HG02798 (cell line): ENCODE measurements around the gene DHRS11.
"Not testable (repeated sequence)": the region's sequence is repeated elsewhere in the genome, so short reads cannot be mapped to it uniquely, and the experiment has no call there.

Experiments used
- ATAC-seq: cut with Tn5 transposase; IDR thresholded peaks from one replicate; pipeline ENCODE4 v1.9.1; 2021; ENCODE audit warnings: mild to moderate bottlenecking; ENCODE audit not compliant: unreplicated experiment, poor library complexity

The DHRS11 gene

DNA sequence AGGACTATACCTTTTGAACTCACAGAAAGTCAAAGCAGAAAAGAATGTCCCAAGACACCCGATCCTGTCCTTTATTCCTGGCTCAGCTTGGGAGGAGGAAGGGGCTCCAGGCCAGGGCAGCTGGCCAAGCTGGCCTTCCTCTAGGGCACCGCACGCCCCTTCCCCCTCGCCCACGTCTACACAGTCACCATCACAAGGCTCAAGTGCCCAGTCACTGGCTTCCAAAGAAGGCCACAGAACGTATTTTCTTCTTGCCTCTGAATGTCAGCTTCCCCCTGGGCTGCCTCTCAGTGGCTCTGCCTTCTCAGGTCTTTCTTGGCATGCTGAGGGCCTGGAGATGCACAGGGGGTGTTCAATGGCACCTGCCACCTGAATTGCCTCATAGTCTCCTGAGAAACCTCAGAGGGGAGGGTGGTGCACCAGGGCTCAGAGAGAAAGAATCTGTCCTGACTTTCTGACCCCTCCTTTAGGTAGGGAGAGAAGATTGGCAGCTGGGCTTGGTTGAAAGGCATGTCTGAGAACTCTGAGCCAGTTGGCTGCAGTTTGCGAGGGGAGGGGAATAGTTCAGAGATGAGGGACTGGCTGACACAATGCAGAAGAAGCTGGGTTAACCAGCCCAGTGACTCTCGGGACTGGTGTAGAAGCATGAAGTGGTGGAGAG is 2.1 kb downstream of the DHRS11 start:
- ATAC-seq = no peak

DNA sequence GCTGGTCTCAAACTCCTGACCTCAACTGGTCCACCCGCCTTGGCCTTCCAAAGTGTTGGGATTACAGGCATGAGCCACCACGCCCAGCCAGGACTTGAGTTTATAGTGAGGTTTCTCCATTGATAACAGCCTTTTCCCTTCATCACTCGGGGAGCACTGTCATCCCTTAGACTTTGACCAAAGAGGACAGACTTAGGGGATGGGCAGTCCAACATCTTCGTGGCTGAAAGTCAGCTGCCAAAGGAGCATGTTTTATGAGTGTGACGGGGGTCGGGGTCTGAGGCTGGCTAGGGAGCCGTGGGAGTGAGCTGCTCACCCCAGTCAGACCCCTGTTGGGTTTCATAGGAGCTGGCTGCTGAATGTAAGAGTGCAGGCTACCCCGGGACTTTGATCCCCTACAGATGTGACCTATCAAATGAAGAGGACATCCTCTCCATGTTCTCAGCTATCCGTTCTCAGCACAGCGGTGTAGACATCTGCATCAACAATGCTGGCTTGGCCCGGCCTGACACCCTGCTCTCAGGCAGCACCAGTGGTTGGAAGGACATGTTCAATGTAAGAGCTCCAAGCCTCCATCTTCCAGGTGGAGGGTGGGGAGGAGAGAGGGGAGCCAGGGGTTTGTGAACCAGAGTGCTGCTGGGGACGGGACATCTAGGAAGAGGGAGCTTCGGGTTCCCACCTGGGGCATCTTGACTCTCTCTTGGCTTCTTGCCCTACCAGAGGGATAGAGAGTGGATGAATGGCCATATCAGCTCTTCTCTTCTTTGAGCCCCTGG is 3.1 kb downstream of the DHRS11 start:
- ATAC-seq = no peak

DNA sequence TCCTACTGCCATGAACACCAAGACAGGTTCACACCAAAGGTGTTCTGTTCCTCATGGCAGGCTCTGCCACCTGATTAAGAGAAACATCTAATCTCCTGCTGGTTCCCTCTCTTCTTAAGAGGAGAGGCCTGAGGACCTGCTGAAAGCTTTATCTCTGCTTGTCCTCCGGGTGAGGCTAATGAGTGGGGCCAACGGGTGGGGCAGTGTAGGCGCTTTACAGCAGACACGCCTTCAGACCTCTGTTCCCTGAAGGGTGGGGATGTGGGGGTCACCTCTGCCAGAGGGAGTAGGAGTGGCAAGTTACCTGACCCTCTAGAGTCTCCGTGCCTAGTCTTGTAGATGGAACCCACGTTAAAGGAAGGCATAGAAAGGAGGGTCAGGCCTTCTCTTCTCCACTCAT is 5.5 kb downstream of the DHRS11 start:
- ATAC-seq = no peak

DNA sequence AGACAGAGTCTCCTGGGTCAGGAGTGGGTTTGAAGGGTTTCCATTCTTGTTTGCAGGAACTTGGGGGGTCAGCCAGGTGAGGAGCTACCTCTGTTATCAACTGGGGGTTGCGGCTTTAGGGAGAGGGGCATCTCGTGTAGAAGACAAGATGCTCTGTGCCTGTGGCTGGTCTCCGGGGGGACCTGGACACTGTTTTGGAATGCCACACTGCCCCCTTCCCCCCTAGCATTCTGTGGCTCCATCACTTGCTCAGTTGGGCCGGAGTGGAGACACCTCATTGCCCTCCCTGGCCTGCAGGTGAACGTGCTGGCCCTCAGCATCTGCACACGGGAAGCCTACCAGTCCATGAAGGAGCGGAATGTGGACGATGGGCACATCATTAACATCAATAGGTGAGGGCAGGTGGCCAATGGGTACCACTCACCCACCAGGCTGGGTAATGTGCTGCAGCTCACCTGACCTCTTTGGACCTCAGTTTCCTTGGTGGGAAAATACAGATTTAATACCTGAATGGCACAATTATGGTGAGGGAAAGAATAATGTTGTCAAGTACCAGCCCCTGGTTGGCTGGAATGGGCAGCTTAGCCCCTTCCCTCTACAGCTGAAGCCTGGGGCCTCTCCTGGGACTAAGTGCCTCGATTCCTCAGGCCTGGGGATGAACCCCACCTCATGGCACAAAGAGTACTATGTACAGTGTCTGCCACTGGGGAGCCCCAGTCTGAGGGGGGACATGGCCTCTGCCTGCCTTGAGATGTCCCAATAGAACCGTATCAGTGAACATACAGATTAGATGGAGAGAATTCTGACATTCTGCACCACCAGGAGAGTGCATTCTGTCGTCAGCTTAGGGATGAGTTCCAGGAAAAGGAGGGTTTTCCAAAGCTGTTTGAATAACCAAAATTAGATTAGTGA is 6.4 kb downstream of the DHRS11 start:
- ATAC-seq = no peak

DNA sequence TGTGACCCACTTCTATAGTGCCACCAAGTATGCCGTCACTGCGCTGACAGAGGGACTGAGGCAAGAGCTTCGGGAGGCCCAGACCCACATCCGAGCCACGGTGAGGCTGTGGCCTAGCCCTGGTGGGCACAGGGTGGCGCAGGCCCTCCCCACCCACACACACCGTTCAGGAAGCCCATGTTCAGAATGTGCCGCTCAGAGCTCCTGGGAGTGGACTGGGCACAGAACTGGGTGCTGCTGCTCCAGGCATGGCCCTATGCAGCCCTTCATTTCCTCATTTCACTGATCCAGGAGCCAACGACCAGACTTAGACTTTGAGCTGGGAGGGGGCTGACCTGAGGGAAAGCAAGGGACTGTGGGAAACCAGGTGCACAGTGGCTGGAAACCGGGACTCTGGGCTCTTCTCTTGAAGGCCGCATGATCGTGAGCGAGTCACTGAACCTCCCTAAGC is 7.3 kb downstream of the DHRS11 start:
- ATAC-seq = no peak

DNA sequence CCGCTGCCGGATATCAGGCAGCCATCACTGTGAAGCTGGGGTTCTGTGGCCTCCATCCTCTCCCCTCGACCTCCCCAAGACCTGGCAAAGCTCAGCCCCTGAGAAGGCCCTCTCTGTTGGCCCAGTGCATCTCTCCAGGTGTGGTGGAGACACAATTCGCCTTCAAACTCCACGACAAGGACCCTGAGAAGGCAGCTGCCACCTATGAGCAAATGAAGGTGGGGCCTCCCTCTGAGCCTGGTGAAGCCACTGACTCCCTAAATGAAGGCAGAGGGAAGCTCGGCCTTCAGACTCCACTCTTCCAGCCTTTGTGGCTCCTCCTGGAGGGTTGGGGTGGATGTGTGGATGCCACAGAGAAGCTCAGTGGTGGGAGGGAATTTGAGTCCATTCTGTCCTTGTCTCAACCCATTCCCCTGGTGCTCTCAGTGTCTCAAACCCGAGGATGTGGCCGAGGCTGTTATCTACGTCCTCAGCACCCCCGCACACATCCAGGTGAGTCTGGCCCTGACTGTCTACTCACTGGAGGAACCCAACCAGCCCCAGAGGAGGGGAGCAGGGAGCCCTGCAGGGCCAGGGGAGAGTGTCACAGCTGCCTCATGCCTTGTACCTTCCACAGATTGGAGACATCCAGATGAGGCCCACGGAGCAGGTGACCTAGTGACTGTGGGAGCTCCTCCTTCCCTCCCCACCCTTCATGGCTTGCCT is 8.0 kb downstream of the DHRS11 start:
- no peak for ATAC-seq

DNA sequence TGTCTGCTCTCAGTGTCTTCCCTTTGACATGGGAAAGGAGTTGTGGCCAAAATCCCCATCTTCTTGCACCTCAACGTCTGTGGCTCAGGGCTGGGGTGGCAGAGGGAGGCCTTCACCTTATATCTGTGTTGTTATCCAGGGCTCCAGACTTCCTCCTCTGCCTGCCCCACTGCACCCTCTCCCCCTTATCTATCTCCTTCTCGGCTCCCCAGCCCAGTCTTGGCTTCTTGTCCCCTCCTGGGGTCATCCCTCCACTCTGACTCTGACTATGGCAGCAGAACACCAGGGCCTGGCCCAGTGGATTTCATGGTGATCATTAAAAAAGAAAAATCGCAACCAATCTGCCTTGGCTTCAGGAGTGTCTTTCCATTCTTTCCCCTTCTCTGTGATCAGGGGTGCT is 8.8 kb downstream of the DHRS11 start:
- no peak for ATAC-seq

DNA sequence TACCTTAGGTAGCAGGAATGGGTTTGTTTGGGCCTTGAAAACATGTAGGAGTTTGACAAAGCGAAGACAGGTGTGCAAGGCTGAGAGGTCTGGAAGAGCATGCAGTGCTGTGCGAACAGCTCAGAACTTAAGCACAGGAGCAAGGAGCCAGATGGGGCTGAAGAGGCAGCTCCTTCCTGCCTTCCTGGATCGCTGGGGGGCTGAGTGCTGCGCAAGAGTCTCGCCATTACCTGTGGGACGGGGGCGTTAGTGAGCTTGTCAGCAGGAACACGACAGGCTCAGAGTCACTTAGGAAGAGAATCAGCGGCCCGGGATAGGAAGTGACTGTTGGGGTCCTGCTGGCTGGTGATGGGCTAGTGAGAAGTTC is 9.2 kb downstream of the DHRS11 start:
- no peak for ATAC-seq

- peak; percentile 86 for ATAC-seq
Measured at GRCh38 chr17:36601303-36602029, 9.8 kb downstream of the DHRS11 start, which contains the start of gene MRM1. TSS of gene MRM1 (plus strand) at chr17:36601583. CDS start at chr17:36601811, 228 bp downstream.

DNA sequence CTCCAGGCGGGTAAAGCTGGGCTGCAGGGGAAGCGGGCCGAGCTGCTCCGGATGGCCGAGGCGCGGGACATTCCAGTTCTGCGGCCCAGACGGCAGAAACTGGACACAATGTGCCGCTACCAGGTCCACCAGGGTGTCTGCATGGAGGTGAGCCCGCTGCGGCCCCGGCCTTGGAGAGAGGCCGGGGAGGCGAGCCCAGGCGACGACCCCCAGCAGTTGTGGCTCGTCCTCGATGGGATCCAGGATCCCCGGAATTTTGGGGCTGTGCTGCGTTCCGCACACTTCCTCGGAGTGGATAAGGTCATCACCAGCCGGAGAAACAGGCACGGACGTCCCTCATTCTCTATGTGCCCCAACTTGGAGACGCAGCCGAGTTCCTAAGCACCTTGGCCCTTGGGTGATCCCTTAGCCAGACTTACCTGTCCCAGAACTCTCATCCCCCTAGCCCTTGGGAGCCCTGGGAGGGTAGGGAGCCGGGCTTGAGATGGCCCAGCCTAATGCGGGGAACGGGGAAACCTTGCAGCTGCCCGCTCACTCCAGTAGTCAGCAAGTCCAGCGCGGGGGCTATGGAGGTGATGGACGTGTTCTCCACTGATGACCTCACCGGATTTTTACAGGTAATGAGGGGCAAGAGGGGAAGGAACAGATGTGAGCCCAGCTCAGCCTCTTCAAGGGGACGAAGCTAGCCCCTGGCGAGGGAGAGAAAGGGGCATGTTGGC is 10.5 kb downstream of the DHRS11 start:
- peak; percentile 6 for ATAC-seq

DNA sequence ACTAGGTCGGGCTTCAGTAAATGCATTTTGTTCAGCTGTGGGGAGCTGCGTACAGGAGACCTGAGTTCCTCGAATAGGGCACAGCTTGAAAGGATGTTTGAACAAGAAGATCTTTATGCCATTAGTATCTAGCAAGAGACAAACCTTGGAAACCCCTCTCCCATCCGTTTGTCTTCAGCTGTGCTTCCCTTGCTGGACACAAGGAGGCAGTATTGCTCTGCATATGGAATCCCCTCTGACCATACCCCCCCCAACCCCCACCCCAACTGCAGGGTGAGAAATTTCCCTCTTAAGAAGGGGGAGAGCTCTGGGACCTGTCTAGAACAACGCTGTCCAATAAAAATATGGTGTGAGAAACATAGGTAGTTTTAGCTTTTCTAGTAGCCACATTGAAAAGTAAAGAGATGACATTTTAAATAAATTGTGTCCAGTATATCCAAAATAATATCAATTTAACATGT is 11.3 kb downstream of the DHRS11 start:
- ATAC-seq = no peak

GRCh38 chr17:36605028-36605427 is 13.3 kb downstream of the DHRS11 start:
- not testable (repeated sequence) for ATAC-seq

GRCh38 chr17:36608280-36608679 is 16.6 kb downstream of the DHRS11 start:
- no peak for ATAC-seq

GRCh38 chr17:36608794-36609497 is 17.3 kb downstream of the DHRS11 start:
- ATAC-seq = no peak

DNA sequence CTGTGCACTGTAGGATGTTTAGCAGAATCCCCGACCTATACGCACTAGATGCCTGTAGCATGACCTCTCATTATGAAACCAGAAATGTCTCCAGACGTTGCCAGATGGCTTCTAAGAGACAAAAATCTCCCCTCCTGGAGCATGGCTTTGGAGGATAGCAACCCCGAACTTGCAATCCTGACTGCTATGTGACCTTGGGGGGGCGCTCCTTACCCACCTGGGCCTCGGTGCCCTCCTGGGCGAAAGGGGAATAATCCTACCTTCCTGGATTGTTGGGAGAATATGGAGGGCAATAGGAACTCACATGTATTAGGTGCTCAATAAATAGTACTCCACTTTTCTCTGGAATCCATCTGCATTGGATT is 17.8 kb downstream of the DHRS11 start:
- no peak for ATAC-seq

GRCh38 chr17:36610474-36610873 is 18.8 kb downstream of the DHRS11 start:
- ATAC-seq = no peak

DNA sequence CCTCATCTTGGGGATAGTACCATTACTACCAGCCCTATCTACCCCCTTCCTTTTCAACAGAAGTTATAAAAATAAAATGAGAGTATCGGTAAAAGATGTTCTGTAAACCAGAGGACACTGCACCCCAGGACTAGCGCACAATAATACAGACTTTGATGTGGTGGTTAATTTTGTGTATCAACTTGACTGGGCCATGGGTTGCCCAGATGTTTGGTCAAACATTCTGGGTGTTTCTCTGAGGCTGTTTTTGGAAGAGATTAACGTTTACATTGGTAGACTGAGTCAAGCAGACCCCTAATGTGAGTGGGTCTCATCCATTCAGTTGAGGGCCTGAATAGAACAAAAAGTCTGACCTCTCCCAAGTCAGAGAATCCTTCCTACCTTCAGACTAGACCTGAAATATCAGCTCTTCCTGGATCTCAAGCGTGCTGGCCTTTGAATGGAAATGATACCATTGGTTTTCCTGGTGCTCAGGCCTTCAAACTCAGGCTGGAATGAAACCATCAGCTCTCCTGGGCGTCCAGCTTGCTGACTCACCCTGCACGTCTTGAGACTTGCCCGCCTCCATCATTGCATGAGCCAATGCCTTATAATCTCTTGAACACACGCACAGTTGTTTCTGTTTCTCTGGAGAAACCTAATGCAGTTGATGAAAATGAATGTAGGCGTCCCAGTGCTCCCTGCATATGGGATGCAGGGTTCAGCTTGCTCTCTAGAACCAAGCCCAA is 19.8 kb downstream of the DHRS11 start:
- no peak for ATAC-seq

DNA sequence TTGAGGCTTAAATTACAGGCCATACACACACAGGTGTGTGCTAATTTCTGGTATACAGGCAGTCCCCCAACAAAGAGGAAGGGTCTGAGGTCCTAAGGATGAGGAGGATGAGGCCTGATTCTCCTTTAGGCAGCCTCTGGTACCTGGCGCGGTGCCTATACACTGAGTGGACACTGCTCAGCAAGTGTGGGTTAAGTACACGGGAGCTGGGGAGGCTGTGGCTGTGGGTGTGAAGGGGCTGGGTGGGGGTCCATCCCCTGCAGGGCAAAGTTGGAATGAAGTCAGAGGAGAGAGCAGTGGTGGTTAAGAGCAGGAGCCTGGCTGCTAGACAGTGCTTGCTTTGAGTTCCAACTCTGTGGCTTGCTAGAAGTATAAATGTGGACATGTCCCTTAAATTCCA is 20.6 kb downstream of the DHRS11 start:
- no peak for ATAC-seq
